Pancreas (tissue), 10 donors: ENCODE measurements around the gene SUPT3H. TPM values are rescaled to one million over a fixed set of nuclear protein-coding genes. Genes with fewer than 3 reads are reported as not detected.

Experiments
- ATAC-seq, 4 donors: fragments of 200-7000 bp; cut with Tn5 transposase; one replicate each; pipeline versions ENCODE4 v1.8.0 to v1.9.1; 2020; ENCODE audit warnings: mild to moderate bottlenecking in 4 of 4, moderate library complexity in 4 of 4
- DNase-seq, 6 donors: peaks; one replicate each; pipeline ENCODE4 v3.0.0-alpha.2; 2020
- FAIRE-seq: peaks from 2 replicates; lab custom pipeline; 2012; peaks lifted over from hg19 to GRCh38; lab: Jason Lieb, UNC
- H3K27ac ChIP-seq, 4 donors: fragments of 200-600 bp; sonication (generic); 1 replicate in 3 of 4; 2 replicates in 1 of 4; pipeline versions ENCODE4 v1.5.0 to v1.8.0; 2020
- H3K27me3 ChIP-seq, 4 donors: fragments of 200-600 bp; one replicate each; pipeline ENCODE4 v1.8.0; 2021
- H3K36me3 ChIP-seq, 3 donors: fragments of 200-600 bp; sonication (generic) in 1 of 3; one replicate each; pipeline versions ENCODE4 v1.5.0 to v1.8.0; 2020 to 2021
- H3K4me1 ChIP-seq, 3 donors: fragments of 200-600 bp; one replicate each; pipeline ENCODE4 v1.8.0; 2021
- H3K4me3 ChIP-seq, 4 donors: fragments of 200-600 bp; sonication (generic) in 2 of 4; one replicate each; pipeline versions ENCODE4 v1.5.0 to v1.8.0; 2020 to 2021
- H3K9me3 ChIP-seq, 4 donors: fragments of 200-600 bp; one replicate each; pipeline ENCODE4 v1.8.0; 2021
- CTCF ChIP-seq, 4 donors: fragments of 200-600 bp; sonication (generic) in 3 of 4; IDR thresholded peaks; one replicate each; pipeline versions ENCODE4 v1.5.0 to v1.8.0; 2021; ENCODE audit warnings: antibody characterized with exemption in 4 of 4
- WGBS, 2 donors: extraction: QIAGEN DNeasy Blood & Tissue Kit; methylation state at CpG; one replicate each; pipeline ENCODE4 v1.1.7; 2013; 5-methylcytosine and 5-hydroxymethylcytosine counted together
- intact Hi-C, 3 donors: fragments of 100-400 bp; cut with DNase I; formaldehyde crosslinking; loops; one replicate each; pipeline versions ENCODE4 v1.11.1 to v1.14.2; 2022
- polyA plus RNA-seq, 2 donors: library from polyadenylated mRNA; stranded (reverse); fragments of 200-250 nt; gene quantifications; one replicate each; pipeline ENCODE4 v1.2.3, GENCODE V29; 2013
- total RNA-seq, 6 donors: library from RNA; stranded (reverse); fragmentation: NEBNext Ultra II Directional in 4 of 6; extraction: Animal tissue kit (Norgen Biotek cat#: 25700) in 4 of 6; gene quantifications; one replicate each; pipeline versions ENCODE4 v1.2.1 to v1.2.4, GENCODE V29; 2021 to 2023
- donor health status: healthy with polysubstance abuse.
- donor health status: DM: no; HTN: no; CAD: no; lungs with moderate emphysema.
- donor health status: DM: no; HTN: no; CAD: no.
- donor health status: control.
- donor health status: control.
- donor health status: Bipolar disorder and iron deficiency.
- donor health status: DM: yes; HTN: yes; CAD: no.
- donor health status: DM: no; HTN: no; CAD: no.
- donor health status: DM: no; HTN: no; CAD: no.
- donor health status: DM: yes; HTN: yes; CAD: no.

The SUPT3H gene
- total and polyA plus RNA-seq, 8 donors, result 3.6 to 8.0 (median 5.3) TPM

- TF ChIP-seq CTCF (IDR thresholded peaks at IDR 0.05), result no peak
- no peaks in the 10 kb centered on the region for H3K36me3 ChIP-seq
- intact Hi-C loops, result no loop called here
Measured at GRCh38 chr6:45170309-45170708, 207.4 kb downstream of the SUPT3H start.

DNA sequence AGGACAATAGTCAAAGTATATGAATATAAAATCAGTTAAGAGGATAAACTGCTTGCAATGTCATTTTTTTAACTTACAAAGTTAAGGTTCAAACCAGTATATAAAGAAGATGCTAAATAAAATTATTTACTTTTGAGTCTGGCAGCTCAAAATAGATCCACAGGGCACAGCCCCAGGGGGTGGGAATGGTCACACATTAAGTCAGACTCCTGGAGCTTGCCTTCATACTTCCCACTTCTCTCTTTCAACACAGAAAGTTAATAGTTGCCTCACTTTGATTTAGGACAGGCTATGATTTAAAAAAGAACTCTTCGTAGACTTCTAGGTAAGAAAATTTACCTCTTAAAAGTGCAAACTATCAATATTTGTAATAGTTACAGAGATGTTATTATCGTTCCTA, 207.9 kb downstream of the SUPT3H start:
- TF ChIP-seq CTCF (IDR thresholded peaks at IDR 0.05), result no peak
- WGBS, 2 donors, result 70 to 72% methylated on average over 2 of the region's 2 CpGs
- no peak overlapping the region for H3K4me3 ChIP-seq
- FAIRE-seq (no peak), DNase-seq (no peak), ATAC-seq (no peak)
- no peak overlapping the region for H3K27ac ChIP-seq
- no peaks in the 10 kb centered on the region for H3K36me3 ChIP-seq
- H3K27me3 ChIP-seq, result no peaks in the 10 kb centered on the region
- no peaks in the 10 kb centered on the region for H3K4me1 ChIP-seq
- H3K9me3 ChIP-seq, result no peaks in the 10 kb centered on the region
- intact Hi-C loops, result no loop called here

More at GRCh38 chr6:45170309-45170708, 207.4 kb downstream of the SUPT3H start:
- 94 to 97% methylated on average over 2 of the region's 2 CpGs for WGBS, 2 donors
- ATAC-seq, result no peak
- FAIRE-seq, result no peak
- no peak for DNase-seq
- Histone ChIP-seq H3K9me3 (no peaks in the 10 kb centered on the region), H3K4me1 (no peaks in the 10 kb centered on the region), H3K27me3 (no peaks in the 10 kb centered on the region), H3K27ac (no peak overlapping the region), H3K4me3 (no peak overlapping the region)

DNA sequence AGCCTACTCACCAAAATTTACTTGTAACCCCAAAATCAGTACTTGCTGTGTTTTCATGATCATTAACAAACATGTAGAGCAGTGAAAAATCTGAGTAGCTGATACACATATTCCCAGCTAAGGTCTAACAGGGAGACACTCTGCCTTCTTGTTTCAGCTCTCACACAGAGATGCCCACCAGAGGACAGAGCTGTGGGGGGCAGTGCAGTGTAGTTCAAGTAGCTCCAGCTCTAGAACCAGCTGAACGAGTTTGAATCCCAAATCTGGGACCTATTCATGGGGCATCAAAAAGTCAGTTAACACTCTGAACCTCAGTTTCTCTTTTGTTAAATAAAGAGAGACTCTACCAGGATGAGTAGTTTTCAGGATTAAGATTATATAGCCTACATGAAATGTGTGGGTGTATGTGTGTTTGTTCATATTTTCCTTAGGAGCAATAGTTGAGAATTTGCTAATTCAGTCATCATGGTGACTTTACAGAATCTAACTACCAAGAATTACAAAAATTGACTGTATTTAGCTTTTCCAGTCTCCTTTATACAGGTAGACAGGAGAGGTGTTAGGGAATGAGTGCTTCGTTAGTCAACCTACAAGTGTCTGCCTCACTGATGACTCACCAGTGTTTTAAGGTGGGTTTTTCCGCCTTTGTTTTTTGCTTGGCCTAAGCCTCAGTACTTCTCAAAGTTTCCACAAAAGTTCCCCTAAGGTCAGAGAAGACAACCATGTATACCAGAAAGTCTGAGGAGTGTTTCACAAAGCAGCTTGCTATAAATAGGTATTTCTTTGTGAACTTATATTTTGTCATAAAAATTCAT, 213.6 kb downstream of the SUPT3H start:
- TF ChIP-seq CTCF (IDR thresholded peaks at IDR 0.05), result no peak
- FAIRE-seq (no peak), DNase-seq (no peak), ATAC-seq (no peak)
- H3K27ac ChIP-seq, result no peak overlapping the region
- 89 to 93% methylated on average over 3 of the region's 3 CpGs for WGBS, 2 donors
- H3K9me3 ChIP-seq, result no peaks in the 10 kb centered on the region
- intact Hi-C loops, result no loop called here
- no peaks in the 10 kb centered on the region for H3K27me3 ChIP-seq
- no peaks in the 10 kb centered on the region for H3K4me1 ChIP-seq
- H3K4me3 ChIP-seq, result no peak overlapping the region
- no peaks in the 10 kb centered on the region for H3K36me3 ChIP-seq

DNA sequence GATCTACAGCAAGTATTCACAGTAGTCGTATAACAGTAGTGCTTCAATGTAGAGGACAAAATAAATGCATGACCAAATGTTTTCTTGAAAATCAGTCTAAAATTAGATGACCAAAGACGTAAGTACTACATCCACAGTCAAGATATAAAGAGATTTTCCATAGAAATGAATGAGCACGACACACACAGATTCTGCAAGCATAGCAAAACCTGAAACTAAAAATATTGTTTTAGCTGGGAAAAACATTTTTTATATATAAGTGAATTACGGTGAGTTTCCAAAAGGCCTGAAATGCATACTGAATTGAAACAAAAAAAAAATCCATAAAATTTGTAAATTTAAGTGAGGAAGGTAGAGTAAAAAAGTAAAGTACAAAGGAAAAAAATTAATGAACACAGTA, 217.4 kb downstream of the SUPT3H start:
- FAIRE-seq (no peak), ATAC-seq (no peak), DNase-seq (no peak)
- intact Hi-C loops, result no loop called here
- Histone ChIP-seq H3K4me3 (no peak overlapping the region), H3K36me3 (no peaks in the 10 kb centered on the region), H3K27me3 (no peaks in the 10 kb centered on the region), H3K4me1 (no peaks in the 10 kb centered on the region), H3K9me3 (no peaks in the 10 kb centered on the region), H3K27ac (no peak overlapping the region)
- 90 to 93% methylated on average over 4 of the region's 4 CpGs for WGBS, 2 donors
- TF ChIP-seq CTCF (IDR thresholded peaks at IDR 0.05), result no peak

GRCh38 chr6:45156075-45156474, 221.7 kb downstream of the SUPT3H start:
- ATAC-seq, result no peak
- Histone ChIP-seq H3K36me3 (no peaks in the 10 kb centered on the region), H3K27ac (no peak overlapping the region), H3K4me3 (no peak overlapping the region), H3K9me3 (no peaks in the 10 kb centered on the region), H3K27me3 (no peaks in the 10 kb centered on the region), H3K4me1 (no peaks in the 10 kb centered on the region)
- intact Hi-C loops, result no loop called here
- FAIRE-seq, result no peak
- DNase-seq, result no peak
- no peak for TF ChIP-seq CTCF (IDR thresholded peaks at IDR 0.05)
- WGBS, 2 donors, result 68 to 82% methylated on average over 2 of the region's 2 CpGs
